T-helper 17 cell (primary cell): ENCODE results near the gene GPR137. TPM values are rescaled to one million over a fixed set of nuclear protein-coding genes. Genes with fewer than 3 reads are reported as not detected.
"Not testable (repeated sequence)": the region's sequence is repeated elsewhere in the genome, so short reads cannot be mapped to it uniquely, and the experiment has no call there.

Experiments used
- ATAC-seq: fragments of 150-1000 bp; cut with Tn5 transposase; 2 replicates; pipeline ENCODE4 v1.10.0; 2021; ENCODE audit warnings: mild to moderate bottlenecking, moderate library complexity
- DNase-seq, 3 donors: peaks; one replicate each; pipeline versions ENCODE4 v3.0.0 to v3.0.0-alpha.2; 2020 to 2021
- H3K9me3 ChIP-seq: one replicate; pipeline ENCODE4 v1.7.0; 2013; ENCODE audit warnings: low read length, mild to moderate bottlenecking; ENCODE audit not compliant: control insufficient read depth, poor library complexity, severe bottlenecking
- H3K27ac Mint-ChIP-seq: one replicate; pipeline ENCODE4 v1.8.0; 2022; ENCODE audit warnings: mild to moderate bottlenecking, moderate library complexity, mixed read lengths
- H3K27me3 Mint-ChIP-seq: one replicate; pipeline ENCODE4 v1.8.0; 2022; ENCODE audit warnings: mixed read lengths
- H3K36me3 Mint-ChIP-seq: one replicate; pipeline ENCODE4 v1.8.0; 2022; ENCODE audit warnings: low read depth, mixed read lengths
- H3K4me1 Mint-ChIP-seq: one replicate; pipeline ENCODE4 v1.8.0; 2022; ENCODE audit warnings: mild to moderate bottlenecking, mixed read lengths
- H3K4me3 Mint-ChIP-seq: one replicate; pipeline ENCODE4 v1.8.0; 2022; ENCODE audit warnings: mild to moderate bottlenecking, moderate library complexity, mixed read lengths
- total RNA-seq, 4 donors: library from RNA in 2 of 4; stranded (reverse) in 2 of 4; gene quantifications; one replicate each; pipeline ENCODE4 v1.2.3 and lab custom pipeline; 2022 to 2026

The GPR137 gene
- total RNA-seq, 2 donors from 2014 or later: 46.5 to 57.9 TPM

GRCh38 chr11:64314146-64314804, 28.6 kb downstream of the GPR137 start:
- Mint-ChIP-seq H3K27ac (peak overlapping the region; percentile 77), H3K4me3 (no peak overlapping the region), H3K27me3 (no peaks in the 10 kb centered on the region), H3K4me1 (peaks cover 30% of the 10 kb centered on the region), H3K36me3 (no peaks in the 10 kb centered on the region)
- no peak for ATAC-seq
- DNase-seq: no peak
- no peaks in the 10 kb centered on the region for H3K9me3 ChIP-seq

GRCh38 chr11:64314805-64315561, 29.3 kb downstream of the GPR137 start:
- Mint-ChIP-seq H3K36me3 (no peaks in the 10 kb centered on the region), H3K4me3 (no peak overlapping the region), H3K27me3 (no peaks in the 10 kb centered on the region), H3K27ac (peak overlapping the region; percentile 77), H3K4me1 (peaks cover 34% of the 10 kb centered on the region)
- DNase-seq (no peak), ATAC-seq (no peak)
- no peaks in the 10 kb centered on the region for H3K9me3 ChIP-seq

- DNase-seq, H3K9me3 ChIP-seq, H3K27me3 Mint-ChIP-seq, H3K36me3 Mint-ChIP-seq, ATAC-seq: not testable (repeated sequence)
- Mint-ChIP-seq H3K4me3 (peak overlapping the region; percentile 96), H3K27ac (peak overlapping the region; percentile 98), H3K4me1 (peaks cover 35% of the 10 kb centered on the region)
Measured at GRCh38 chr11:64315667-64316526, 30.2 kb downstream of the GPR137 start.

GRCh38 chr11:64316672-64317324, 31.1 kb downstream of the GPR137 start:
- H3K4me3 Mint-ChIP-seq: peak overlapping the region; percentile 96
- H3K36me3 Mint-ChIP-seq: peaks cover 6% of the 10 kb centered on the region
- H3K27ac Mint-ChIP-seq: peak overlapping the region; percentile 98
- ATAC-seq (peak; percentile 10), DNase-seq (peak in 1 of 3 donors; percentile 42)
- H3K4me1 Mint-ChIP-seq: peaks cover 38% of the 10 kb centered on the region
- no peaks in the 10 kb centered on the region for H3K27me3 Mint-ChIP-seq
- H3K9me3 ChIP-seq: no peaks in the 10 kb centered on the region

- no peaks in the 10 kb centered on the region for H3K9me3 ChIP-seq
- Mint-ChIP-seq H3K4me1 (peaks cover 37% of the 10 kb centered on the region), H3K36me3 (peaks cover 6% of the 10 kb centered on the region), H3K4me3 (peak within 1 kb of the TSS; percentile 96), H3K27me3 (no peaks in the 10 kb centered on the region), H3K27ac (peak within 1 kb of the TSS; percentile 98)
- ATAC-seq (peak; percentile 83), DNase-seq (peak; percentile 86 to 90 (median 88))
Measured at GRCh38 chr11:64317325-64317960, 31.8 kb downstream of the GPR137 start, which contains the start of gene TRMT112. TRMT112 (minus strand) TSS chr11:64317559; CDS start chr11:64317526, 33 bp downstream.

- H3K9me3 ChIP-seq: no peaks in the 10 kb centered on the region
- peak; percentile 92 to 95 (median 94) for DNase-seq
- Mint-ChIP-seq H3K4me3 (peak within 1 kb of the TSS; percentile 96), H3K27ac (peak within 1 kb of the TSS; percentile 98), H3K36me3 (peaks cover 6% of the 10 kb centered on the region), H3K4me1 (peaks cover 30% of the 10 kb centered on the region), H3K27me3 (no peaks in the 10 kb centered on the region)
- peak; percentile 79 for ATAC-seq
Measured at GRCh38 chr11:64317961-64318765, 32.5 kb downstream of the GPR137 start, which contains the start of gene PRDX5. PRDX5 (plus strand) TSS chr11:64318121; CDS start chr11:64318216, 95 bp downstream.

- Mint-ChIP-seq H3K36me3 (peaks cover 6% of the 10 kb centered on the region), H3K27ac (peak overlapping the region; percentile 98), H3K4me3 (peak overlapping the region; percentile 96), H3K27me3 (no peaks in the 10 kb centered on the region), H3K4me1 (peaks cover 29% of the 10 kb centered on the region)
- no peak for ATAC-seq
- H3K9me3 ChIP-seq: no peaks in the 10 kb centered on the region
- DNase-seq: no peak
Measured at GRCh38 chr11:64318766-64319761, 33.4 kb downstream of the GPR137 start.

GRCh38 chr11:64320556-64320955, 34.9 kb downstream of the GPR137 start:
- Mint-ChIP-seq H3K4me3 (no peak overlapping the region), H3K27ac (no peak overlapping the region), H3K27me3 (no peaks in the 10 kb centered on the region), H3K36me3 (peaks cover 6% of the 10 kb centered on the region), H3K4me1 (peaks cover 29% of the 10 kb centered on the region)
- no peaks in the 10 kb centered on the region for H3K9me3 ChIP-seq
- no peak for DNase-seq
- no peak for ATAC-seq

- DNase-seq: no peak
- Mint-ChIP-seq H3K4me3 (peak overlapping the region; percentile 43), H3K27me3 (no peaks in the 10 kb centered on the region), H3K27ac (no peak overlapping the region), H3K36me3 (peaks cover 6% of the 10 kb centered on the region), H3K4me1 (peaks cover 29% of the 10 kb centered on the region)
- no peak for ATAC-seq
- no peaks in the 10 kb centered on the region for H3K9me3 ChIP-seq
Measured at GRCh38 chr11:64321026-64321425, 35.4 kb downstream of the GPR137 start.

GRCh38 chr11:64321533-64321932, 35.9 kb downstream of the GPR137 start:
- peaks cover 27% of the 10 kb centered on the region for H3K4me1 Mint-ChIP-seq
- no peak for ATAC-seq
- no peak overlapping the region for H3K4me3 Mint-ChIP-seq
- no peak for DNase-seq
- peaks cover 6% of the 10 kb centered on the region for H3K36me3 Mint-ChIP-seq
- no peak overlapping the region for H3K27ac Mint-ChIP-seq
- no peaks in the 10 kb centered on the region for H3K9me3 ChIP-seq
- H3K27me3 Mint-ChIP-seq: no peaks in the 10 kb centered on the region

GRCh38 chr11:64322925-64323260, 37.2 kb downstream of the GPR137 start:
- Mint-ChIP-seq H3K27me3 (no peaks in the 10 kb centered on the region), H3K27ac (no peak overlapping the region), H3K4me3 (no peak overlapping the region), H3K4me1 (peaks cover 19% of the 10 kb centered on the region), H3K36me3 (peaks cover 6% of the 10 kb centered on the region)
- ATAC-seq (no peak), DNase-seq (no peak)
- no peaks in the 10 kb centered on the region for H3K9me3 ChIP-seq
